Measurements from ENCODE around the gene PLXNA4. TPM values are rescaled to one million over a fixed set of nuclear protein-coding genes. Genes with fewer than 3 reads are reported as not detected.

PLXNA4 gene
- total RNA-seq (ENCODE audit: low replicate concordance) = 1.6 and 13.6 TPM in 2 replicates
- long read RNA-seq, partial matches to known transcripts = 0 of 1 reads
- long read RNA-seq, other reads (novel, unspliced or antisense) = 1 of 1 reads

GRCh38 chr7:132575982-132576720 is at the start of gene PLXNA4:
Gene PLXNA4, minus strand, starts transcription at chr7:132576470. Its CDS starts 67,777 bp downstream, at chr7:132508693.
- DNase-seq (ENCODE audit: extremely low spot score, unreplicated experiment) = no peak
- Mint-ChIP-seq H3K9me3 (no peaks in the 10 kb centered on the region), H3K4me3 (peak within 1 kb of the TSS; percentile 86), H3K4me1 (ENCODE audit: unreplicated experiment) (peaks cover 26% of the 10 kb centered on the region), H3K36me3 (no peaks in the 10 kb centered on the region), H3K27ac (no peak within 1 kb of the TSS), H3K27me3 (peaks cover 84% of the 10 kb centered on the region)
- no peak for TF ChIP-seq CTCF (conservative IDR thresholded peaks at IDR 0.05)

GRCh38 chr7:132625651-132626050 is 49.4 kb upstream of the PLXNA4 start:
- Mint-ChIP-seq H3K36me3 (no peaks in the 10 kb centered on the region), H3K27ac (no peak overlapping the region), H3K4me1 (ENCODE audit: unreplicated experiment) (no peaks in the 10 kb centered on the region), H3K27me3 (peaks cover 9% of the 10 kb centered on the region), H3K9me3 (no peaks in the 10 kb centered on the region), H3K4me3 (no peak overlapping the region)
- DNase-seq (ENCODE audit: extremely low spot score, unreplicated experiment) = no peak
- TF ChIP-seq CTCF (conservative IDR thresholded peaks at IDR 0.05) = no peak

- Mint-ChIP-seq H3K36me3 (no peaks in the 10 kb centered on the region), H3K27ac (no peak overlapping the region), H3K4me3 (no peak overlapping the region), H3K27me3 (peaks cover 9% of the 10 kb centered on the region), H3K9me3 (no peaks in the 10 kb centered on the region), H3K4me1 (ENCODE audit: unreplicated experiment) (no peaks in the 10 kb centered on the region)
- no peak for TF ChIP-seq CTCF (conservative IDR thresholded peaks at IDR 0.05)
- no peak for DNase-seq (ENCODE audit: extremely low spot score, unreplicated experiment)
Measured at GRCh38 chr7:132622081-132622480, 45.8 kb upstream of the PLXNA4 start.

GRCh38 chr7:132619967-132620366 is 43.7 kb upstream of the PLXNA4 start:
- Mint-ChIP-seq H3K4me1 (ENCODE audit: unreplicated experiment) (peaks cover 5% of the 10 kb centered on the region), H3K4me3 (no peak overlapping the region), H3K27me3 (peaks cover 18% of the 10 kb centered on the region), H3K36me3 (no peaks in the 10 kb centered on the region), H3K27ac (no peak overlapping the region), H3K9me3 (no peaks in the 10 kb centered on the region)
- no peak for DNase-seq (ENCODE audit: extremely low spot score, unreplicated experiment)
- no peak for TF ChIP-seq CTCF (conservative IDR thresholded peaks at IDR 0.05)

- Mint-ChIP-seq H3K9me3 (no peaks in the 10 kb centered on the region), H3K4me1 (ENCODE audit: unreplicated experiment) (peaks cover 14% of the 10 kb centered on the region), H3K27ac (no peak overlapping the region), H3K4me3 (no peak overlapping the region), H3K27me3 (peaks cover 27% of the 10 kb centered on the region), H3K36me3 (no peaks in the 10 kb centered on the region)
- no peak for DNase-seq (ENCODE audit: extremely low spot score, unreplicated experiment)
- TF ChIP-seq CTCF (conservative IDR thresholded peaks at IDR 0.05) = no peak
Measured at GRCh38 chr7:132618956-132619305, 42.7 kb upstream of the PLXNA4 start.

All from type B pancreatic cell (in vitro differentiated cells).